Uterus (tissue), 4 donors: ENCODE results near the gene LMBRD1. TPM values are rescaled to one million over a fixed set of nuclear protein-coding genes. Genes with fewer than 3 reads are reported as not detected.

Experiments
- DNase-seq, 2 donors: peaks; one replicate each; pipeline ENCODE4 v3.0.0-alpha.2; 2019 to 2020
- H3K27ac ChIP-seq, 2 donors: fragments of 200-600 bp; sonication (generic); 1 replicate in 1 of 2; 2 replicates in 1 of 2; pipeline ENCODE4 v1.5.1; 2016 to 2018
- H3K27me3 ChIP-seq, 2 donors: fragments of 200-600 bp; sonication (generic); one replicate each; pipeline ENCODE4 v1.5.1; 2018 to 2019; ENCODE audit warnings: control low read depth in 1 of 2
- H3K36me3 ChIP-seq, 2 donors: fragments of 200-600 bp; sonication (generic); one replicate each; pipeline ENCODE4 v1.5.1; 2019; ENCODE audit warnings: control low read depth in 1 of 2
- H3K4me1 ChIP-seq, 2 donors: fragments of 200-600 bp; sonication (generic); one replicate each; pipeline ENCODE4 v1.5.1; 2018 to 2019; ENCODE audit warnings: control low read depth in 1 of 2
- H3K4me3 ChIP-seq, 2 donors: fragments of 200-600 bp; sonication (generic); 1 replicate in 1 of 2; 2 replicates in 1 of 2; pipeline ENCODE4 v1.5.1; 2018 to 2019; ENCODE audit warnings: mild to moderate bottlenecking in 1 of 2
- H3K9me3 ChIP-seq, 2 donors: fragments of 200-600 bp; sonication (generic); one replicate each; pipeline ENCODE4 v1.5.1; 2019; ENCODE audit warnings: control low read depth in 1 of 2
- CTCF ChIP-seq, 4 experiments: fragments of 200-600 bp in 2 of 4; fragments of 450-650 bp in 2 of 4; sonication (generic) in 2 of 4; IDR thresholded peaks; one replicate each; pipeline ENCODE4 v1.5.1; 2016 to 2019; ENCODE audit warnings: antibody characterized with exemption in 4 of 4, mild to moderate bottlenecking in 2 of 4, moderate library complexity in 1 of 4
- POLR2A ChIP-seq, 2 donors: fragments of 450-650 bp; IDR thresholded peaks; one replicate each; pipeline ENCODE4 v1.6.1; 2016; ENCODE audit warnings: antibody characterized with exemption in 2 of 2, mild to moderate bottlenecking in 1 of 2, moderate library complexity in 1 of 2
- intact Hi-C: fragments of 100-400 bp; cut with DNase I; formaldehyde crosslinking; loops from one replicate; pipeline ENCODE4 v1.15.1; 2023; ENCODE audit warnings: low total_unique reads
- total RNA-seq, 4 donors: library from RNA; depleted of rRNA in 3 of 4; stranded (reverse); fragments of >200 nt in 3 of 4; gene quantifications; one replicate each; pipeline versions ENCODE4 v1.1.0 to v1.2.4, GENCODE V29; 2014 to 2023
- donor health status: DM: yes; HTN: yes; CAD: no.

The LMBRD1 gene
- total RNA-seq, 4 donors from 2014 or later: 16.9 to 82.4 (median 69.9) TPM

- intact Hi-C loops: no loop called here
These were observed 100.5 kb downstream of the LMBRD1 start for GRCh38 chr6:69696273-69696672.

GRCh38 chr6:69693762-69694161 lies 103.0 kb downstream of the LMBRD1 start:
- H3K9me3 ChIP-seq: no peaks in the 10 kb centered on the region
- DNase-seq: no peak
- no peak overlapping the region for H3K27ac ChIP-seq
- H3K36me3 ChIP-seq: no peaks in the 10 kb centered on the region
- H3K27me3 ChIP-seq: no peaks in the 10 kb centered on the region
- intact Hi-C loops: no loop called here
- no peak overlapping the region for H3K4me3 ChIP-seq
- no peaks in the 10 kb centered on the region for H3K4me1 ChIP-seq
- TF ChIP-seq POLR2A (IDR thresholded peaks at IDR 0.05) (no peak), CTCF (IDR thresholded peaks at IDR 0.05) (no peak)

More at GRCh38 chr6:69696273-69696672, 100.5 kb downstream of the LMBRD1 start:
- DNase-seq: no peak
- Histone ChIP-seq H3K4me3 (no peak overlapping the region), H3K36me3 (no peaks in the 10 kb centered on the region), H3K9me3 (no peaks in the 10 kb centered on the region), H3K27me3 (no peaks in the 10 kb centered on the region), H3K27ac (no peak overlapping the region), H3K4me1 (no peaks in the 10 kb centered on the region)
- TF ChIP-seq POLR2A (IDR thresholded peaks at IDR 0.05) (no peak), CTCF (IDR thresholded peaks at IDR 0.05) (no peak)

GRCh38 chr6:69690986-69691385 lies 105.8 kb downstream of the LMBRD1 start:
- H3K9me3 ChIP-seq: no peaks in the 10 kb centered on the region
- H3K4me1 ChIP-seq: no peaks in the 10 kb centered on the region
- intact Hi-C loops: no loop called here
- no peak for TF ChIP-seq CTCF (IDR thresholded peaks at IDR 0.05)
- no peak overlapping the region for H3K4me3 ChIP-seq
- no peak for DNase-seq
- no peaks in the 10 kb centered on the region for H3K36me3 ChIP-seq
- no peaks in the 10 kb centered on the region for H3K27me3 ChIP-seq
- H3K27ac ChIP-seq: no peak overlapping the region

- H3K4me1 ChIP-seq: no peaks in the 10 kb centered on the region
- DNase-seq: no peak
- no peaks in the 10 kb centered on the region for H3K27me3 ChIP-seq
- no peak overlapping the region for H3K27ac ChIP-seq
- TF ChIP-seq CTCF (IDR thresholded peaks at IDR 0.05) (no peak), POLR2A (IDR thresholded peaks at IDR 0.05) (no peak)
- no peaks in the 10 kb centered on the region for H3K9me3 ChIP-seq
- no peaks in the 10 kb centered on the region for H3K36me3 ChIP-seq
- no peak overlapping the region for H3K4me3 ChIP-seq
- intact Hi-C loops: no loop called here
These were observed 116.5 kb downstream of the LMBRD1 start for GRCh38 chr6:69680302-69680701.

- H3K9me3 ChIP-seq: no peaks in the 10 kb centered on the region
- intact Hi-C loops: no loop called here
- no peaks in the 10 kb centered on the region for H3K36me3 ChIP-seq
- TF ChIP-seq CTCF (IDR thresholded peaks at IDR 0.05) (no peak), POLR2A (IDR thresholded peaks at IDR 0.05) (no peak)
- H3K27me3 ChIP-seq: no peaks in the 10 kb centered on the region
- no peak overlapping the region for H3K27ac ChIP-seq
- no peaks in the 10 kb centered on the region for H3K4me1 ChIP-seq
- DNase-seq: no peak
- H3K4me3 ChIP-seq: no peak overlapping the region
These were observed 123.5 kb downstream of the LMBRD1 start for GRCh38 chr6:69673298-69673697.
